ENCODE measurements around the gene CAPN9.
A peak's percentile ranks its signal among the peaks of the same experiment; 100 is the strongest.
"Not testable (repeated sequence)": the region's sequence is repeated elsewhere in the genome, so short reads cannot be mapped to it uniquely, and the experiment has no call there.

Gene CAPN9

GRCh38 chr1:230754796-230755195 lies 7.6 kb downstream of the CAPN9 start:
- FAIRE-seq (no peak), DNase-seq (ENCODE audit: insufficient read length, low spot score) (no peak)
- TF ChIP-seq POU2F2 (IDR thresholded peaks at IDR 0.05; ENCODE audit: low read depth, low read length) (no peak), SPI1 (IDR thresholded peaks at IDR 0.05; ENCODE audit: low read depth, low read length) (no peak), POLR2AphosphoS5 (IDR thresholded peaks at IDR 0.05; ENCODE audit: low read depth, low read length) (no peak), PAX5 (IDR thresholded peaks at IDR 0.05; ENCODE audit: insufficient read depth, low read length, severe bottlenecking) (no peak), POLR2A (IDR thresholded peaks at IDR 0.05; ENCODE audit: low read depth, low read length) (no peak), TAF1 (IDR thresholded peaks at IDR 0.05; ENCODE audit: low read depth, low read length) (no peak)

DNA sequence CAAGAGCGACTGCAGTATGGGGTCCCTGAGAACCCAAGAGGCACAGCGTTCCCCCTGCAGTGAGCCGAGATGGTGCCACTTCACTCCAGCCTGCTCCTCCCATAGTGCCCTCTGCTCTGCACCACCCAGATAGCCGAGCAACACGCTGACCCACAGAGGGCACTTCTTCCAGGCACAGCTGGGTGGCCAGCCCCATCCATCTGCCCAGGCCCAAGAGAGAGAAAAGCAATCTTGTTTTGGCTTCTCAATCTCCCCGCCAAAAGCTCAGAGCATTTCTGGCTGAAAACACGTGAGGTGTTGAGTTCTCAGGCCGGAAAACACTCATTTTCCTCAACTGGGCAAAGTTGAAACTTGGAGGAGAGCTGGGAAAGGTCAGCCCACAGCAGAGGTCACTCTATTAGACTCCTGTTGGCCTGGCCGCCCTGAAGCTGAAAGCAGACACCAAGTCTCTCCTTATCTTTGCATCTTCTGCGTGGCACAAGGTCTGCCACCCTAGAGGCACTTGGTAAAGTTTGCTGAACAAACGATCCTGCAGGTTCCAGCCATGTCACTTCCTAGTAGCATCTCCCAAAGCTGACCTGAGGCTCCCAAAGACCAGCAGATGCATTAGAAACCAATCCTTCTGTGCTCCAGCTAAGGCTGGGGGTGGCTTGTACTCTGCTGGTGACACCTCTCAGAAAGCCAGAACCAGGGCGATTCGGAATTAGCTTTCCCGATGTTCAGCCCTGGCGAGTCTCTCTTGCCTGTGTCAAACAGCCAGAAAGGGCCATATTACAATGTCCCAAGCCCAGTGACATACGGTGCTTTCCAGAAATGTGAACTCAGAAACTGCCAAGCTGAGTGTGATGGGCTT lies 10.9 kb downstream of the CAPN9 start:
- DNase-seq (ENCODE audit: insufficient read length, low spot score), result no peak
- no peak for FAIRE-seq
- TF ChIP-seq POLR2AphosphoS5 (IDR thresholded peaks at IDR 0.05; ENCODE audit: low read depth, low read length) (no peak), POU2F2 (IDR thresholded peaks at IDR 0.05; ENCODE audit: low read depth, low read length) (no peak), POLR2A (IDR thresholded peaks at IDR 0.05; ENCODE audit: low read depth, low read length) (no peak), PAX5 (IDR thresholded peaks at IDR 0.05; ENCODE audit: insufficient read depth, low read length, severe bottlenecking) (no peak), SPI1 (IDR thresholded peaks at IDR 0.05; ENCODE audit: low read depth, low read length) (no peak), TAF1 (IDR thresholded peaks at IDR 0.05; ENCODE audit: low read depth, low read length) (no peak)

DNA sequence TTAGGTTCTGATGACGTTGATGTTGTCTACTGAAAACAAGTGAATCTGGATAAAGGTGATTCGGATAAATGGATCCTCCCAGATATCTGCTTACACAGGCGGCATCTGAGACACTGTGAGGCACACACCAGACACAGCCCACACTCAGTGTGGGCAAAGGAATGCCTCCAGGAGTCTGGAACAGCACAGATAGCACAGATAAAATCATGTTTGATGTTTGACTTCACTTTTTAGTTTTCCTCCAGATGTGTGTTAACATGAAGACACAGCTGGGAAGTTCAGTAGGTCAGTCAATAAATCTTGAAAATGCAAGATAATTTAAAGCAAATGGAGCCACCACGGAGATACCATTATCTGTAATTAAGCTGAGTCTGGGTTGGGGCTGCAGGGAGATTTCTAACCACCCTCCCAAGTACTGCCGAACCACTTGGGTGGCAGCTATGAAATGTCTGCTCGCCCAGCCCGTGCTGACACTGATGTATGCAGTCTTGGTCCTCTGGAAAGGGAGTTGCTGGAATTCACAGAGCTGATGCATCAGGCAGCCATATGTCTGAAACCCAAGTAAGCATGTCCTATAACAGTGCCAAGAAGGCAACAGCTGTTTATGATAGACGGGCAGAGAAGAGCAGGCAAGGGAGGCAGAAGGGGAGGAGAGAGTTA lies 11.7 kb downstream of the CAPN9 start:
- TF ChIP-seq SPI1 (IDR thresholded peaks at IDR 0.05; ENCODE audit: low read depth, low read length) (no peak), TAF1 (IDR thresholded peaks at IDR 0.05; ENCODE audit: low read depth, low read length) (no peak), POLR2A (IDR thresholded peaks at IDR 0.05; ENCODE audit: low read depth, low read length) (no peak), PAX5 (IDR thresholded peaks at IDR 0.05; ENCODE audit: insufficient read depth, low read length, severe bottlenecking) (no peak), POU2F2 (IDR thresholded peaks at IDR 0.05; ENCODE audit: low read depth, low read length) (no peak), POLR2AphosphoS5 (IDR thresholded peaks at IDR 0.05; ENCODE audit: low read depth, low read length) (no peak)
- no peak for DNase-seq (ENCODE audit: insufficient read length, low spot score)

GRCh38 chr1:230759369-230760065 lies 12.3 kb downstream of the CAPN9 start:
- TF ChIP-seq POLR2A (IDR thresholded peaks at IDR 0.05; ENCODE audit: low read depth, low read length), result no peak
- TF ChIP-seq TAF1 (IDR thresholded peaks at IDR 0.05; ENCODE audit: low read depth, low read length), result no peak
- TF ChIP-seq SPI1 (IDR thresholded peaks at IDR 0.05; ENCODE audit: low read depth, low read length), result peak; percentile 50
- TF ChIP-seq POU2F2 (IDR thresholded peaks at IDR 0.05; ENCODE audit: low read depth, low read length), result no peak
- DNase-seq (ENCODE audit: insufficient read length, low spot score) (no peak), FAIRE-seq (no peak)

More for the DNA sequence above, 11.7 kb downstream of the CAPN9 start:
- no peak for FAIRE-seq

DNA sequence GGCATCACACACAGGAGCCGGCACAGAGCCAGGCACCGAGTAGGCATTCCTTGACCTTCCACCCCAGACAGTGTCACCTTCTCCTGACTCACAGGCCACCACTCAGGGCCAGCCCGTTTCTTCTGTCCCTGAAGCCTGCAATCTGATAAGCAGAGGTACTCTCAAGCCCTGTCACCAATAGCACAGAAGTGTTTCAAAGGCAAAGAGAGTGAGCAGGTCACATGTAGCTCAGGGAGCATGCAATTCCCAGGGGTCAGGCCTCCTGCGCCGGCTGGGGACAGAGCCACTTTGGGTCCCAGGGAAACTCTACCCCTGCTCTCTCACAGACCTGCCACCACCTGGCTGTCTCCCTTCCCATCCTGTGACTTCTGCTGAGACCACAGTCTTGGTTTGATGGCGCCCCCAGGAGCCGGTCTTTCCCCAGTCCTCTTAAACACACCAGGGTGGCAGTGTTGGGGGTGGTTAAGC lies 13.2 kb downstream of the CAPN9 start:
- TF ChIP-seq TAF1 (IDR thresholded peaks at IDR 0.05; ENCODE audit: low read depth, low read length), result no peak
- no peak for FAIRE-seq
- DNase-seq (ENCODE audit: insufficient read length, low spot score), result no peak

- TF ChIP-seq POLR2AphosphoS5 (IDR thresholded peaks at IDR 0.05; ENCODE audit: low read depth, low read length) (no peak), PAX5 (IDR thresholded peaks at IDR 0.05; ENCODE audit: insufficient read depth, low read length, severe bottlenecking) (no peak), TAF1 (IDR thresholded peaks at IDR 0.05; ENCODE audit: low read depth, low read length) (no peak), POU2F2 (IDR thresholded peaks at IDR 0.05; ENCODE audit: low read depth, low read length) (no peak), POLR2A (IDR thresholded peaks at IDR 0.05; ENCODE audit: low read depth, low read length) (no peak), SPI1 (IDR thresholded peaks at IDR 0.05; ENCODE audit: low read depth, low read length) (no peak)
- DNase-seq (ENCODE audit: insufficient read length, low spot score), result no peak
- no peak for FAIRE-seq
Observed at GRCh38 chr1:230761443-230762167, 14.4 kb downstream of the CAPN9 start.

DNA sequence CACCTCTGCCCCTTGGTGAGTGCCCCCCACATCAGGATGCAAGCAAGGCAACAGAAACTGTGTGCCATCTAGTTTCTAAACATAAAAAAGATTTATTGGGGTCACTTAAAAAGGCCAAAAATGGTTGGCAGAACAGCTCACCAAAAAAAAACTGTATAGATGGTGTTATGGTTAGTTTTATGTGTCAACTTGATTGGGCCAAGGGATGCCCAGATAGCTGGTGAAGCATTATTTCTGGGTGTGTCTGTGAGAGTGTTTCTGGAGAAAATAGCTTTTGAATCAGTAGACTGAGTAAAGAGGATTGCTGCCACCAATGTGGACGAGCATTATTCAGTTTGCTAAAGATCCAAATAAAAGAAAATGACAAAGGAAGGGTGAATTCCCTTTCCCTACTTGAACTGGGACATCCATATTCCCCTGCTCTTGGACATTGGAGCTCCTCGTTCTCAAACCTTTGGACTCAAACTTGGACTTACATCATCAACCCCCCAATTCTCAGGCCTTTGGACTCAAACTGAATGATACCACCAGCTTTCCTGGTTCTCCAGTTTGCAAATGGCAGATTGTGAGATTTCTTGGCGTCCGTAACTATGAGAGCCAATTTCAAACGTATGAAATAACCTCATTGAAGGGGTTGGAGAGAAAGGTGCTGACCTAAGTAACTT lies 16.9 kb downstream of the CAPN9 start:
- DNase-seq (ENCODE audit: insufficient read length, low spot score) (no peak), FAIRE-seq (no peak)
- TF ChIP-seq POLR2AphosphoS5 (IDR thresholded peaks at IDR 0.05; ENCODE audit: low read depth, low read length), result no peak
- TF ChIP-seq TAF1 (IDR thresholded peaks at IDR 0.05; ENCODE audit: low read depth, low read length), result no peak
- no peak for TF ChIP-seq POU2F2 (IDR thresholded peaks at IDR 0.05; ENCODE audit: low read depth, low read length)
- no peak for TF ChIP-seq POLR2A (IDR thresholded peaks at IDR 0.05; ENCODE audit: low read depth, low read length)
- no peak for TF ChIP-seq SPI1 (IDR thresholded peaks at IDR 0.05; ENCODE audit: low read depth, low read length)
- TF ChIP-seq PAX5 (IDR thresholded peaks at IDR 0.05; ENCODE audit: insufficient read depth, low read length, severe bottlenecking), result no peak

DNA sequence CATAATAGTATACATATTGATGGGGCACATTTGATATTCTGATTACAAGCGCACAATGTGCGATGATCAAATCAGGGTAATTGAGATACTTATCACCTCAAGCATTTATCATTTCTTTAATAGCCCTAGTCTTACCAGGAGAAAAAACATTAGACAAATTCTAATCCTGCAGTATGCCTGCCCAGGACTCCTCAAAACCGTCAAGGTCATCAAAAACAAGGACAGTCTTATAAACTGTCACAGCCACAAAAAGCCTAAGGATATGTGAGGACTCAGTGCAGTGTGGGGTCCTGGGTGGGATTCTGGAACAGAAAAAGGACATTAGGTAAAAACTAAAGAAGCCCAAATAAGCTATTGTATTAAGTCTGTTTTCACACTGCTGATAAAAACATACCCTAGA lies 19.1 kb downstream of the CAPN9 start:
- TF ChIP-seq POLR2A (IDR thresholded peaks at IDR 0.05; ENCODE audit: low read depth, low read length), result no peak
- no peak for TF ChIP-seq POU2F2 (IDR thresholded peaks at IDR 0.05; ENCODE audit: low read depth, low read length)
- no peak for TF ChIP-seq POLR2AphosphoS5 (IDR thresholded peaks at IDR 0.05; ENCODE audit: low read depth, low read length)
- TF ChIP-seq SPI1 (IDR thresholded peaks at IDR 0.05; ENCODE audit: low read depth, low read length), result no peak
- TF ChIP-seq TAF1 (IDR thresholded peaks at IDR 0.05; ENCODE audit: low read depth, low read length), result no peak
- TF ChIP-seq PAX5 (IDR thresholded peaks at IDR 0.05; ENCODE audit: insufficient read depth, low read length, severe bottlenecking), result no peak
- FAIRE-seq (no peak), DNase-seq (ENCODE audit: insufficient read length, low spot score) (no peak)

GRCh38 chr1:230767859-230768612 lies 20.8 kb downstream of the CAPN9 start:
- not testable (repeated sequence) for FAIRE-seq; DNase-seq (ENCODE audit: insufficient read length, low spot score)

All from GM12891 (cell line).